HEK293 (cell line): ENCODE results near the gene ENO2.
A peak's percentile ranks its signal among the peaks of the same experiment; 100 is the strongest.

Experiments
- CTCF ChIA-PET: fragments of 350-600 bp; formaldehyde crosslinking; extraction: SDS; loops from one replicate; lab custom pipeline; 2021; ENCODE audit warnings: antibody characterized with exemption; lab: Yijun Ruan, JAX
- POLR2A ChIA-PET: fragments of 300-600 bp; formaldehyde crosslinking; extraction: SDS; loops from one replicate; lab custom pipeline; 2020; ENCODE audit warnings: antibody characterized with exemption, inconsistent platforms; lab: Yijun Ruan, JAX
- H3K27ac ChIP-seq: fragments of 200-500 bp; sonication (Bioruptor generic); 2 replicates; pipeline ENCODE4 v1.5.1; 2014; ENCODE audit warnings: low read depth, low read length, control low read depth, inconsistent platforms; ENCODE audit errors: extremely low read depth
- H3K36me3 ChIP-seq, 2 experiments: fragments of 200-500 bp in 1 of 2; sonication (Bioruptor generic) in 1 of 2; 1 replicate in 1 of 2; 2 replicates in 1 of 2; pipeline ENCODE4 v1.5.1; 2014 to 2017; ENCODE audit warnings: inconsistent platforms in 2 of 2, low read length in 2 of 2; ENCODE audit not compliant: control insufficient read depth in 2 of 2, insufficient read depth in 1 of 2
- H3K4me1 ChIP-seq: fragments of 200-500 bp; sonication (Bioruptor generic); 2 replicates; pipeline ENCODE4 v1.5.1; 2014; ENCODE audit warnings: mild to moderate bottlenecking, low read length, inconsistent platforms; ENCODE audit not compliant: control insufficient read depth, insufficient read depth
- H3K4me3 ChIP-seq: 2 replicates; pipeline ENCODE4 v1.5.1; 2011; ENCODE audit warnings: low read depth, mild to moderate bottlenecking, control low read depth, low read length, moderate library complexity
- H3K9me3 ChIP-seq: fragments of 200-500 bp; sonication (Bioruptor generic); 2 replicates; pipeline ENCODE4 v1.5.1; 2014; ENCODE audit warnings: low read depth, low read length, inconsistent platforms; ENCODE audit not compliant: control insufficient read depth, insufficient read depth
- HIC1 ChIP-seq: fragments of 450-650 bp; formaldehyde crosslinking; IDR thresholded peaks from 2 replicates; pipeline ENCODE4 v1.5.1; 2016; ENCODE audit warnings: missing biosample characterization, missing genetic modification characterization
- KLF9 ChIP-seq: fragments of 450-650 bp; formaldehyde crosslinking; IDR thresholded peaks from 2 replicates; pipeline ENCODE4 v1.5.1; 2016; ENCODE audit warnings: missing biosample characterization, missing genetic modification characterization, low read depth
- PRDM10 ChIP-seq: fragments of 450-650 bp; formaldehyde crosslinking; IDR thresholded peaks from 2 replicates; pipeline ENCODE4 v1.5.1; 2016; ENCODE audit warnings: missing biosample characterization, missing genetic modification characterization
- SP2 ChIP-seq: fragments of 450-650 bp; formaldehyde crosslinking; IDR thresholded peaks from 2 replicates; pipeline ENCODE4 v1.5.1; 2016; ENCODE audit warnings: missing biosample characterization, missing genetic modification characterization
- ZBTB17 ChIP-seq: fragments of 450-650 bp; formaldehyde crosslinking; IDR thresholded peaks from 2 replicates; pipeline ENCODE4 v1.5.1; 2016; ENCODE audit warnings: missing biosample characterization, missing genetic modification characterization
- ZBTB49 ChIP-seq: fragments of 450-650 bp; formaldehyde crosslinking; IDR thresholded peaks from 2 replicates; pipeline ENCODE4 v1.5.1; 2016; ENCODE audit warnings: missing biosample characterization, missing genetic modification characterization, low read depth
- ZNF114 ChIP-seq: fragments of 450-650 bp; formaldehyde crosslinking; IDR thresholded peaks from 2 replicates; pipeline ENCODE4 v1.5.0; 2017; ENCODE audit warnings: missing biosample characterization, missing genetic modification characterization
- ZNF2 ChIP-seq: fragments of 450-650 bp; formaldehyde crosslinking; IDR thresholded peaks from 2 replicates; pipeline ENCODE4 v1.5.1; 2016; ENCODE audit warnings: missing biosample characterization, missing genetic modification characterization
- ZNF513 ChIP-seq: fragments of 450-650 bp; IDR thresholded peaks from 2 replicates; pipeline ENCODE4 v1.5.1; 2018; ENCODE audit warnings: missing biosample characterization, missing genetic modification characterization
- ZNF548 ChIP-seq: fragments of 450-650 bp; formaldehyde crosslinking; IDR thresholded peaks from 2 replicates; pipeline ENCODE4 v1.5.1; 2016; ENCODE audit warnings: missing biosample characterization, missing genetic modification characterization
- ZNF704 ChIP-seq: fragments of 450-650 bp; formaldehyde crosslinking; IDR thresholded peaks from 2 replicates; pipeline ENCODE4 v1.5.1; 2016; ENCODE audit warnings: missing biosample characterization, missing genetic modification characterization
- ZNF777 ChIP-seq: fragments of 450-650 bp; formaldehyde crosslinking; IDR thresholded peaks from 2 replicates; pipeline ENCODE4 v1.5.1; 2017; ENCODE audit warnings: missing biosample characterization, missing genetic modification characterization, borderline replicate concordance
- ZNF843 ChIP-seq: fragments of 450-650 bp; formaldehyde crosslinking; IDR thresholded peaks from 2 replicates; pipeline ENCODE4 v1.5.1; 2016; ENCODE audit warnings: missing biosample characterization, missing genetic modification characterization

ENO2 gene

GRCh38 chr12:6941782-6942181 lies 27.4 kb downstream of the ENO2 start (continued):
- no peak for TF ChIP-seq ZNF843

GRCh38 chr12:6942331-6942665 lies 27.9 kb downstream of the ENO2 start:
- Histone ChIP-seq H3K9me3 (no peaks in the 10 kb centered on the region), H3K27ac (peak overlapping the region; percentile 87; the same call in 1 of the 2 replicates), H3K4me3 (no peak overlapping the region), H3K36me3 (peaks cover 10 to 44% of the 10 kb centered on the region in 2 experiments; a peak in 2 of 3 replicates), H3K4me1 (peaks cover 14% of the 10 kb centered on the region)
- ChIA-PET POLR2A (interaction anchor here (1.1 to 4.9 kb wide), 3 partner anchors 9 to 51 kb away, joined by 3 to 99 read pairs (median 3); no protein-coding TSS in a partner anchor), CTCF (interaction anchor here (2.5 to 6.8 kb wide), 5 partner anchors 17 to 166 kb away, joined by 10 to 138 read pairs (median 31); partner anchors contain the start of genes C1RL and SPSB2)
- TF ChIP-seq ZNF704 (tag by site-specific recombination) (no peak), KLF9 (tag by site-specific recombination) (no peak), ZNF777 (tag by site-specific recombination) (no peak), ZNF114 (no peak), ZNF513 (tag by site-specific recombination) (no peak), ZBTB49 (tag by site-specific recombination) (no peak), SP2 (no peak), HIC1 (tag by site-specific recombination) (peak; percentile 34), ZNF2 (no peak), ZNF548 (tag by site-specific recombination) (no peak), PRDM10 (tag by site-specific recombination) (peak; percentile 49; the same call in 1 of the 2 replicates), ZBTB17 (peak; percentile 69)
